WTC11 (cell line): ENCODE measurements around the gene CAMTA1. TPM values are rescaled to one million over a fixed set of nuclear protein-coding genes. Genes with fewer than 3 reads are reported as not detected.

Source experiments
- ATAC-seq: fragments of 200-7000 bp; cut with Tn5 transposase; 2 replicates; pipeline ENCODE4 v1.10.0; 2021; ENCODE audit warnings: mild to moderate bottlenecking, moderate library complexity
- CTCF ChIA-PET: fragments of 300-600 bp; sonication (Branson Sonifier 250); formaldehyde crosslinking; loops from one replicate; lab custom pipeline; 2021; ENCODE audit warnings: antibody characterized with exemption; lab: Charles Lee
- POLR2A ChIA-PET: fragments of 350-600 bp; sonication (Branson Sonifier 250); formaldehyde crosslinking; loops from one replicate; lab custom pipeline; 2021; ENCODE audit warnings: antibody characterized with exemption; lab: Charles Lee
- DNase-seq: peaks from one replicate; pipeline ENCODE4 v3.0.0; 2021; ENCODE audit warnings: low spot score
- H3K27ac Mint-ChIP-seq: 2 replicates; pipeline ENCODE4 v1.8.0; 2021; ENCODE audit warnings: mixed read lengths
- H3K27me3 Mint-ChIP-seq: 2 replicates; pipeline ENCODE4 v1.8.0; 2021; ENCODE audit warnings: low read depth, mild to moderate bottlenecking, moderate library complexity, mixed read lengths
- H3K36me3 Mint-ChIP-seq: 2 replicates; pipeline ENCODE4 v1.8.0; 2021; ENCODE audit warnings: mixed read lengths
- H3K4me1 Mint-ChIP-seq: 2 replicates; pipeline ENCODE4 v1.8.0; 2022; ENCODE audit warnings: mixed read lengths
- H3K4me3 Mint-ChIP-seq: 2 replicates; pipeline ENCODE4 v1.8.0; 2021; ENCODE audit warnings: mild to moderate bottlenecking, moderate library complexity, mixed read lengths
- H3K9me3 Mint-ChIP-seq: 2 replicates; pipeline ENCODE4 v1.8.0; 2021; ENCODE audit warnings: mixed read lengths
- ATF2 ChIP-seq: sonication (generic); formaldehyde crosslinking; IDR thresholded peaks from 2 replicates; pipeline ENCODE4 v1.8.1; 2022; ENCODE audit warnings: low read depth, missing genetic modification reagents, borderline replicate concordance
- ATF6 ChIP-seq: sonication (generic); formaldehyde crosslinking; IDR thresholded peaks from 2 replicates; pipeline ENCODE4 v1.8.1; 2023; ENCODE audit warnings: mild to moderate bottlenecking, missing genetic modification reagents
- CREB1 ChIP-seq: sonication (generic); formaldehyde crosslinking; IDR thresholded peaks from 2 replicates; pipeline ENCODE4 v1.8.0; 2023; ENCODE audit warnings: mild to moderate bottlenecking, missing genetic modification reagents
- GTF2I ChIP-seq: fragments of 250-450 bp; sonication (Bioruptor Pico); conservative IDR thresholded peaks from 2 replicates; pipeline ENCODE4 v1.4.0; 2021; ENCODE audit warnings: mild to moderate bottlenecking
- IRF2 ChIP-seq: sonication (generic); formaldehyde crosslinking; IDR thresholded peaks from 2 replicates; pipeline ENCODE4 v1.8.0; 2022; ENCODE audit warnings: low read depth, missing genetic modification reagents, borderline replicate concordance
- MYBL2 ChIP-seq: sonication (generic); formaldehyde crosslinking; IDR thresholded peaks from 2 replicates; pipeline ENCODE4 v1.8.1; 2023; ENCODE audit warnings: mild to moderate bottlenecking, moderate library complexity, missing genetic modification reagents
- NFE2L1 ChIP-seq: sonication (generic); formaldehyde crosslinking; IDR thresholded peaks from 2 replicates; pipeline ENCODE4 v1.8.1; 2023; ENCODE audit warnings: missing genetic modification reagents
- NR3C1 ChIP-seq: sonication (generic); formaldehyde crosslinking; conservative IDR thresholded peaks from 2 replicates; pipeline ENCODE4 v1.8.1; 2023; ENCODE audit warnings: low read depth, mild to moderate bottlenecking, missing genetic modification reagents
- PRRX2 ChIP-seq: fragments of 250-450 bp; sonication (Bioruptor Pico); IDR thresholded peaks from 2 replicates; pipeline ENCODE4 v1.8.0; 2021; ENCODE audit warnings: mild to moderate bottlenecking
- SMAD4 ChIP-seq: sonication (generic); formaldehyde crosslinking; IDR thresholded peaks from 2 replicates; pipeline ENCODE4 v1.8.0; 2022; ENCODE audit warnings: mild to moderate bottlenecking, missing genetic modification reagents
- TP53 ChIP-seq: sonication (generic); formaldehyde crosslinking; IDR thresholded peaks from 2 replicates; pipeline ENCODE4 v1.8.1; 2023; ENCODE audit warnings: mild to moderate bottlenecking, missing genetic modification reagents
- USF1 ChIP-seq: sonication (generic); formaldehyde crosslinking; IDR thresholded peaks from 2 replicates; pipeline ENCODE4 v1.8.0; 2022; ENCODE audit warnings: mild to moderate bottlenecking, missing genetic modification reagents
- ZNF396 ChIP-seq: fragments of 250-450 bp; sonication (Bioruptor Pico); IDR thresholded peaks from 2 replicates; pipeline ENCODE4 v1.8.0; 2021; ENCODE audit warnings: mild to moderate bottlenecking, moderate library complexity, borderline replicate concordance
- ZNF416 ChIP-seq: fragments of 250-450 bp; sonication (Bioruptor Pico); IDR thresholded peaks from 2 replicates; pipeline ENCODE4 v1.9.0; 2021; ENCODE audit warnings: mild to moderate bottlenecking, inconsistent platforms
- ZNF671 ChIP-seq: fragments of 250-450 bp; sonication (Bioruptor Pico); IDR thresholded peaks from 2 replicates; pipeline ENCODE4 v1.8.0; 2021; ENCODE audit warnings: mild to moderate bottlenecking
- total RNA-seq: library from RNA; stranded (reverse); gene quantifications from 3 replicates; pipeline ENCODE4 v1.2.3, GENCODE V29; 2021
- TF ChIP-seq, protein P1 (sequence below): fragments of 250-450 bp; sonication (Bioruptor Pico); IDR thresholded peaks from 2 replicates; pipeline ENCODE4 v1.9.0; 2021; ENCODE audit warnings: mild to moderate bottlenecking
- TF ChIP-seq, protein P2 (sequence below): sonication (generic); formaldehyde crosslinking; IDR thresholded peaks from 2 replicates; pipeline ENCODE4 v1.8.0; 2023; ENCODE audit warnings: missing genetic modification reagents
- TF ChIP-seq, protein P3 (sequence below): sonication (generic); formaldehyde crosslinking; conservative IDR thresholded peaks from 2 replicates; pipeline ENCODE4 v1.8.1; 2023; ENCODE audit warnings: mild to moderate bottlenecking, low read depth, missing genetic modification reagents, moderate library complexity
- TF ChIP-seq, protein P4 (sequence below): sonication (generic); formaldehyde crosslinking; IDR thresholded peaks from 2 replicates; pipeline ENCODE4 v1.8.1; 2023; ENCODE audit warnings: mild to moderate bottlenecking, missing genetic modification reagents, moderate library complexity

CAMTA1 gene
- total RNA-seq, 1 experiment from 2014 or later: 86.4 TPM

- TF ChIP-seq, protein P1, sequence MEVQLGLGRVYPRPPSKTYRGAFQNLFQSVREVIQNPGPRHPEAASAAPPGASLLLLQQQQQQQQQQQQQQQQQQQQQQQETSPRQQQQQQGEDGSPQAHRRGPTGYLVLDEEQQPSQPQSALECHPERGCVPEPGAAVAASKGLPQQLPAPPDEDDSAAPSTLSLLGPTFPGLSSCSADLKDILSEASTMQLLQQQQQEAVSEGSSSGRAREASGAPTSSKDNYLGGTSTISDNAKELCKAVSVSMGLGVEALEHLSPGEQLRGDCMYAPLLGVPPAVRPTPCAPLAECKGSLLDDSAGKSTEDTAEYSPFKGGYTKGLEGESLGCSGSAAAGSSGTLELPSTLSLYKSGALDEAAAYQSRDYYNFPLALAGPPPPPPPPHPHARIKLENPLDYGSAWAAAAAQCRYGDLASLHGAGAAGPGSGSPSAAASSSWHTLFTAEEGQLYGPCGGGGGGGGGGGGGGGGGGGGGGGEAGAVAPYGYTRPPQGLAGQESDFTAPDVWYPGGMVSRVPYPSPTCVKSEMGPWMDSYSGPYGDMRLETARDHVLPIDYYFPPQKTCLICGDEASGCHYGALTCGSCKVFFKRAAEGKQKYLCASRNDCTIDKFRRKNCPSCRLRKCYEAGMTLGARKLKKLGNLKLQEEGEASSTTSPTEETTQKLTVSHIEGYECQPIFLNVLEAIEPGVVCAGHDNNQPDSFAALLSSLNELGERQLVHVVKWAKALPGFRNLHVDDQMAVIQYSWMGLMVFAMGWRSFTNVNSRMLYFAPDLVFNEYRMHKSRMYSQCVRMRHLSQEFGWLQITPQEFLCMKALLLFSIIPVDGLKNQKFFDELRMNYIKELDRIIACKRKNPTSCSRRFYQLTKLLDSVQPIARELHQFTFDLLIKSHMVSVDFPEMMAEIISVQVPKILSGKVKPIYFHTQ (CRISPR knock-in tag): no peak
- no peak for TF ChIP-seq PRRX2 (CRISPR knock-in tag)
- TF ChIP-seq ZNF671: no peak
- no peak for TF ChIP-seq ZNF396 (CRISPR knock-in tag)
- TF ChIP-seq, protein P2, sequence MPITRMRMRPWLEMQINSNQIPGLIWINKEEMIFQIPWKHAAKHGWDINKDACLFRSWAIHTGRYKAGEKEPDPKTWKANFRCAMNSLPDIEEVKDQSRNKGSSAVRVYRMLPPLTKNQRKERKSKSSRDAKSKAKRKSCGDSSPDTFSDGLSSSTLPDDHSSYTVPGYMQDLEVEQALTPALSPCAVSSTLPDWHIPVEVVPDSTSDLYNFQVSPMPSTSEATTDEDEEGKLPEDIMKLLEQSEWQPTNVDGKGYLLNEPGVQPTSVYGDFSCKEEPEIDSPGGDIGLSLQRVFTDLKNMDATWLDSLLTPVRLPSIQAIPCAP: no peak
- TF ChIP-seq ZNF416 (CRISPR knock-in tag): no peak
- TF ChIP-seq IRF2: no peak
Observed at GRCh38 chr1:6870571-6870970, 85.3 kb downstream of the CAMTA1 start (continued).

DNA sequence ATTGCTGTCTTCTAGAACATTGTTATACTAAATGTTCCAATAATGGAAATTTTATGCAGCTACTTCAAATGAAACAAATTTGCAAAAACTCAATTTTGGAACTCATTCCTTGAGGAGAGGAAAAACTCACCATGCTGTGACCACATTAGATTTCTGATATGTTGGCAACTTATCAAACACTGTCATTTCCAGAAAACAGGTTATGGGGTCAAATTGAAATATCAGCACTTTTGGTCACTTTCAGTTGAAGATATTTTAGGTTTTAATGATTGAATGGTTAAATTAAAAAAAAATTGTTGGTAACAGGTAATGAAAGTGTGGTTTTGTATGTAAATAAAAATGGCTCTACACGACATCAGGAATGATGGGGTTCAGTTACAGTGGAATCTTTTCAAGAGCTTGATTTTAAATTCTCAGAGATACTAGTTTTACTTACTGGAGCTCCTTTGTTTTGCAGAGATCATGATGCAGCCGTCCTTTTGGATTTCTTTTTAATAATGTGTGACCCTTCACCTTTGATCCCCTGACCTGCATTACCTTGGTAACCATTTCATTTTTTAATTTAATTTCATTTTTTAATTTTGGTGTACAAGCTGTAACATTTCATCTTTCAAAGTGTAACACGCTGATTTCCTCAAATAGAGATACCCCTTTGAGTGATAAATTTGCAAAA is 86.2 kb downstream of the CAMTA1 start:
- POLR2A ChIA-PET: no interaction called here

DNA sequence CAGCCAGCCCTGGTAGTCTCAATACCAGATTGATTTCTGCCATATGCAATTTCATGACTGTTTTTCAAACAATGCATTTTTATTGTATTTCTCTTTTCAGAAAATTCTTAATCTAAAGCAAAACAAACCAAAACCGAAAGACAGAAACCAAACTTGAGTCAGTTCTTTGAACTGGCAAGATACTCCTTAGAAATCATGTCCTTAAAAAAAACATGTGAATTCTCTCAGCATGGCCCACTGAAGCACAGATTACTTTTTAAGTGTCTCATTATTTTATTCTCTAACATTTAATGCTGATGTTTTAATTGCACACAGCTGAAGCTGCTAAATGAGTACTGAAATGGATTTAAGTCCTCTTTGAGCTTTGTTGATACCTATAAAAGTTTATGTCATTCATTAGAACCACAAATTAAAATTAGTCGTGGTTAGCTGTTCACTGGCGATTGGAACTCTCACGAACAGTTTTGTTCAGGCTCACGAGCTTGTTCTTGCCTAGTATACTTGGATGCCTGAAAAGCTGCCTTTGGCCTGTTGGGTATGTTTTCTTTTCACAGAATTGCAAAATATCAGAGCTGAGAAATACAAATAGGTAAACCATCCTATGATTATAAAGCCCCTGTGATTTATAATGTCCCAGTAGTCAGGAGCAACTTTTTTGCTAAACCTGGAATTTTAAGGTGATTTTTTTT is 87.5 kb downstream of the CAMTA1 start:
- Mint-ChIP-seq H3K36me3 (no peaks in the 10 kb centered on the region; the same call in 1 of the 2 replicates), H3K4me1 (peaks cover 39% of the 10 kb centered on the region), H3K27me3 (no peaks in the 10 kb centered on the region), H3K4me3 (no peak overlapping the region), H3K9me3 (no peaks in the 10 kb centered on the region), H3K27ac (no peak overlapping the region)
- ChIA-PET CTCF (interaction anchor here (0.9 to 1.7 kb wide), 2 partner anchors 9 to 197 kb away, joined by 3 to 5 read pairs; no protein-coding TSS in a partner anchor), POLR2A (no interaction called here)
- no peak for DNase-seq
- ATAC-seq: no peak
- TF ChIP-seq USF1 (CRISPR knock-in tag): no peak
- no peak for TF ChIP-seq NFE2L1 (CRISPR knock-in tag)
- TF ChIP-seq CREB1 (CRISPR knock-in tag): no peak
- no peak for TF ChIP-seq SMAD4
- TF ChIP-seq, protein P3, sequence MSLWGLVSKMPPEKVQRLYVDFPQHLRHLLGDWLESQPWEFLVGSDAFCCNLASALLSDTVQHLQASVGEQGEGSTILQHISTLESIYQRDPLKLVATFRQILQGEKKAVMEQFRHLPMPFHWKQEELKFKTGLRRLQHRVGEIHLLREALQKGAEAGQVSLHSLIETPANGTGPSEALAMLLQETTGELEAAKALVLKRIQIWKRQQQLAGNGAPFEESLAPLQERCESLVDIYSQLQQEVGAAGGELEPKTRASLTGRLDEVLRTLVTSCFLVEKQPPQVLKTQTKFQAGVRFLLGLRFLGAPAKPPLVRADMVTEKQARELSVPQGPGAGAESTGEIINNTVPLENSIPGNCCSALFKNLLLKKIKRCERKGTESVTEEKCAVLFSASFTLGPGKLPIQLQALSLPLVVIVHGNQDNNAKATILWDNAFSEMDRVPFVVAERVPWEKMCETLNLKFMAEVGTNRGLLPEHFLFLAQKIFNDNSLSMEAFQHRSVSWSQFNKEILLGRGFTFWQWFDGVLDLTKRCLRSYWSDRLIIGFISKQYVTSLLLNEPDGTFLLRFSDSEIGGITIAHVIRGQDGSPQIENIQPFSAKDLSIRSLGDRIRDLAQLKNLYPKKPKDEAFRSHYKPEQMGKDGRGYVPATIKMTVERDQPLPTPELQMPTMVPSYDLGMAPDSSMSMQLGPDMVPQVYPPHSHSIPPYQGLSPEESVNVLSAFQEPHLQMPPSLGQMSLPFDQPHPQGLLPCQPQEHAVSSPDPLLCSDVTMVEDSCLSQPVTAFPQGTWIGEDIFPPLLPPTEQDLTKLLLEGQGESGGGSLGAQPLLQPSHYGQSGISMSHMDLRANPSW (CRISPR knock-in tag): no peak
- TF ChIP-seq ATF6 (CRISPR knock-in tag): no peak
- TF ChIP-seq GTF2I (CRISPR knock-in tag): no peak
- no peak for TF ChIP-seq ATF2 (CRISPR knock-in tag)
- TF ChIP-seq NR3C1: no peak
- no peak for TF ChIP-seq MYBL2 (CRISPR knock-in tag)

More for the DNA sequence above, 86.2 kb downstream of the CAMTA1 start:
- CTCF ChIA-PET: interaction anchor here (1.1 kb wide), 1 partner anchor 307 kb away, joined by 3 read pairs; no protein-coding TSS in a partner anchor
- no peak for DNase-seq
- H3K9me3 Mint-ChIP-seq: no peaks in the 10 kb centered on the region
- H3K36me3 Mint-ChIP-seq: no peaks in the 10 kb centered on the region; the same call in 1 of the 2 replicates
- no peak for ATAC-seq
- peaks cover 51% of the 10 kb centered on the region for H3K4me1 Mint-ChIP-seq
- no peak overlapping the region for H3K27ac Mint-ChIP-seq
- H3K27me3 Mint-ChIP-seq: no peaks in the 10 kb centered on the region
- no peak overlapping the region for H3K4me3 Mint-ChIP-seq
- TF ChIP-seq, protein P4, sequence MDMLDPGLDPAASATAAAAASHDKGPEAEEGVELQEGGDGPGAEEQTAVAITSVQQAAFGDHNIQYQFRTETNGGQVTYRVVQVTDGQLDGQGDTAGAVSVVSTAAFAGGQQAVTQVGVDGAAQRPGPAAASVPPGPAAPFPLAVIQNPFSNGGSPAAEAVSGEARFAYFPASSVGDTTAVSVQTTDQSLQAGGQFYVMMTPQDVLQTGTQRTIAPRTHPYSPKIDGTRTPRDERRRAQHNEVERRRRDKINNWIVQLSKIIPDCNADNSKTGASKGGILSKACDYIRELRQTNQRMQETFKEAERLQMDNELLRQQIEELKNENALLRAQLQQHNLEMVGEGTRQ (CRISPR knock-in tag): no peak
- no peak for TF ChIP-seq TP53 (CRISPR knock-in tag)
